Activated effector memory CD4-positive, alpha-beta T cell treated with Interleukin-2 at 50 U/mL for 16 hours (primary cell): ENCODE results near the gene RAPGEF4.

Experiments
- DNase-seq: peaks from one replicate; pipeline ENCODE4 v3.0.0-alpha.2; 2020

RAPGEF4 gene

DNA sequence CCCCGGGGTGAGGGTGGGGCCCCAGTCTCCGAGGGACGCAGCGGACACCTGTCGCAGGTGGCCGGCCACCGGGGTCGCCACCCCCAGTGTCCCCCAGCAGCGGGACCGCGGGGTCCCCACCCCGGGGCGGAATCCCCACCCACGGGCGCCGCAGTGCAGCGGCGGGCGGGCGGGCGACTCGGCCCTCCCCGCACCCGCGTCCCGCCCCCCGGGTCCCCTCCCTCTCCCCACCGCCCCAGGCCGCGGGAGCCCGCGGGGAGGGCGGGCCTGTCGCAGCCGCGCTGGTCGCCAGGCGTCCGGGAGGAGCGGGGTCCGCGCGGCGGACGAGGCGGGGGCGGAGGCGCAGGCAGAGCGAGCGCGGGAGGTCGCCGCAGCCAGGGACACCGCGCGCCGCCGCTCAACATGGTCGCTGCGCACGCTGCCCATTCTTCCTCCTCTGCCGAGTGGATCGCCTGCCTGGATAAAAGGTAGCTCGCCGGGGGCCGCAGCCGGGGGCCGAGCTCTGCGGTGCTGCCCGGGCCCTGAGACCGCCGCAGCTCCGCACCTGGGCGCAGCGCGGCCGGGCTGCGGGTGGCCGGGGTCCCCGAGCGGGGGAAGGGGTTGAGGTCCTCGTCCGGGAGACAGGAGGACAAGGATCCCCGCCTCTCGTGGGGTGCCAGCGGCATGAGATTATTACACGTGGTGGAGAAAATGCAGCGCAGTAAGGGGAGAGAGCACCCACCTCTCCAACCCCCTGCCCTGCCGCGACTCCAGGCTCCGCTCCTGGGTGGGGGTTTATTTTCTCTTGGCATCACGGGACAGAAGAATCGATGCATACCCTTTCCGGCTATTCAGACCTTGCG lies at the start of gene RAPGEF4:
TSS of gene RAPGEF4 (plus strand) at position 264 of the 842 bp plus-strand sequence. CDS start at position 403, 139 bp downstream.
- DNase-seq: no peak

DNA sequence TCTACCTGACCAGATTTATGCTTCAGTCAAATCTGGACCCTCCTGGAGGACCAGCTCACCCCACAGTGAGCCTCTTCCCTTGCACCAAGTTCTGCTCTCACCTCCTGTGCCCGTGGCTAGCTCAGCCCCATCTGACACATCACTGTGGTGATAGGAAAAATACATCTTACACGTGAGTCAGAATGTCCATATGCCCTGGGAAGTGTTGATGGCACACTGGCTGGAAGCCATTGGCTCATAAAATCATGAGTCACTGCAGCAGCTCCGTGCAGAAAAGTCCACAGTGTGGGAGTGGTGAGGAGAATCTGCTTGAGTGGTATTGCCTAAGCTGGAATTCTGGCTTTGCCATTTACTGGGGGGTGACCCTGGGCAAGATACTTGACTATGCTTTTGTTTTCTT lies 42.6 kb upstream of the RAPGEF4 start:
- DNase-seq: no peak

DNA sequence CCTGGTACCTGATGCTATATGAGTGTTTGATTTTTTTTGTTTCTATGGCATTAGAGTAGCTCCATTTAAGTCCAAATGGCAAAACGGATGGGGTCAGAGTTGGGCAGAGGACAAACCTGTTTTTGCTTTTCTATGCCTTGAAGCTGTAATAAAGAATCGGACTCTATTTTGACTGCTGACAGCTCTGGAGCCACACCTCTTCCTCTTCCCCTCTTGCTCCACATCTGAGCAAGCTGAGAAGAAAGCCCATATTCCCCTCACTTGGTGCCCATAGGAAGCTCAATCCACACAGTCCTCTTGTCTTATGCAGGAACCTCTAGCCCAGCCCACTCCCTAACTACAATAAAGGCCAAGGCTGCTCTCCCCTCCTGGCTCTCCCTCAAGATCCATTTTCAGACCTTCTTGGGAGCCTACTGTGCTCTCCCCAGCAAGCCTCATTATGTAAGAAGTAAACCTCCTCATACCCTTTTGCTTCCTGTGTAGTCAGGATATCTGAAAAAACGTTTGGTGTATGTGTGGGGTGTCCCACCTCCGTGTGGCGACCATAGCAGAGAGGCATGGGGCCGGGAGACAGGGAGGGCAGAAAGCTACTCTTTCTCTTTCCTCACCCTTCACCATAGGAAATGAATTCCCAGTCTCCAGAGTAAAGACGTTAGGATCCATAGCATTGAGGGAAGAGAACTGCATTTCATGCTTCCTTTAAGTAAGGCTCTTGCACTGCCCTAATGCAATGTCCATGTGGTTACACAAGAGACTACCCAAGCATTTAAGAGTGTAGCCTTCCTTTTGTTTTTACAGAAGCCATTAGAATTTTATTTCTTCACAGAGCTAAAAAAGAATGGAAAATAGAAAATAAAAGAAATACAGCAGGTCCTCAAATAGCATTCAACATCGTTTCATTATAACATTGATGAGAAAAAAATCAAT lies 41.9 kb upstream of the RAPGEF4 start:
- DNase-seq: no peak

DNA sequence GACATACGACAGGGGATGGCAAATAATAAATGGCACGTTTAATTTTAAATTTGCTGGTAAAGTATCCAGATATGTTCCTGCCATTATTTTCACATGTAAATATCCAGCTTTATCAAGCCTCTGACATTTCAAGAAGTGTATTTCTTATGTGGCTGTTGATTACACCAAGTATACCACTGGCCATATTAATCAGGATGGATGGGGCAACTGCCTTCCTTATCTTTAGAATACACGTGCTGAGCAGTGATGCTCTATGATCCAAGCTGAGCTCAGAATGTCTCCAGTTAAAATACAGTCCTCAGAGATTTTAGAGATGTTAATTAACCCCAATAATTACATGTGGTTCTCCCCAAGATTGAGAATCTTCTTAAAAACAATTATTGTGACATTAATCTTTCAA lies 38.3 kb upstream of the RAPGEF4 start:
- no peak for DNase-seq

DNA sequence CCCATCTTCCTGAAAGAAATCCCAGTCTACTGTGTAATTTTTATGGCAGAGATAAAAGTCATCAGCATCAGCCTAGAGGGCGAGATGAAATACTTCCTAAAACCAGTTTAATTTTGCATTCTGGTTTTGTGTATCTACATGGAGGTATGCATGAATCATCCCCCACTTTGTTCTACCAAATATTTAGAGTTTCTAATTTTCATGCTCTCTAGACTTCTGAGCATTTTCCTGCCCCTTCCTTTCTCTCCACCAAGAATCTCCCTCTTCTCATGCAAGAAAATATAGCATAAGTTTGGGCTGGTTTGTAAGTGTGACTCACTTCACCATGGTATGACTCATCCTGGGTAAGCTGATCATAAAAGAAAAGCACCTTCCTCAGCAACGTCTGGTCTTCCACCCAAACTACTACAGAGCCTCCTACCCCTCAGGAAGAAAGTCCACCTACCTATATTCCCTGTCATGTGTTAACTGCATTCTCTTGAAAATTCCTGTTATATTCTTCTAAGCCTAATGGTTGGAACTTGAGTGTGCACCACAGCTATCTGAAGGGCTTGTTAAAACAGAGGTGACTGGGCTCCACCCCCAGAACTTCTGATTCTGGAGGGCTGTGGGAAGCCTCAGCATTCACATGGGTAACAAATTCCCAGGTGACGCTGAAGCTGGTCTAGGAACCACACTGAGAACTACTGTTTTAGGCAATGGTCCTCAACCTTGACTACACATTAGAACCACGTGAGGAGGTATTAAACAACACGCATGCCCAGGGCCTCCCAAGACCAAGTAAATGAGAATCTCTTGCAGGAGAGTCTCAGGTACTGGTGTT lies 37.4 kb upstream of the RAPGEF4 start:
- DNase-seq: no peak

DNA sequence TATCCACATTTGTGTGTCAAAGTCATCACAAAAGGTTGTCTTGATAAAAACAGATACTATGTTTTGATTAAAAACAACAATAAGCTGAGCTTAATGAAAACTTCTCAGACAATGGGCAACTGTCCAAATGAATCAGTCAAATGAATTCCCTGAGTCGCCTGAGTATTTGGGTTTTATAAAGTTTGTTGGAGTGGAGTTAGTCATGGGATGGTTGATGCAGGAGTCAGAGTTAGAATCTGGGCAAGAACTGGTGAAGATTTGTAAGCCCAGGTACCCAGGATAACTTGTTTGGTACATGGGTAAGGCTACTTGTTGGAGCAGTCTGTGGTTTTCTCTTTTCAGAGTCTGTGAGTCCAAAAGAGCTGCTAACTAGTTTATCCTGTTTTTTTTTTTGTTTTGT lies 34.4 kb upstream of the RAPGEF4 start:
- DNase-seq: no peak

DNA sequence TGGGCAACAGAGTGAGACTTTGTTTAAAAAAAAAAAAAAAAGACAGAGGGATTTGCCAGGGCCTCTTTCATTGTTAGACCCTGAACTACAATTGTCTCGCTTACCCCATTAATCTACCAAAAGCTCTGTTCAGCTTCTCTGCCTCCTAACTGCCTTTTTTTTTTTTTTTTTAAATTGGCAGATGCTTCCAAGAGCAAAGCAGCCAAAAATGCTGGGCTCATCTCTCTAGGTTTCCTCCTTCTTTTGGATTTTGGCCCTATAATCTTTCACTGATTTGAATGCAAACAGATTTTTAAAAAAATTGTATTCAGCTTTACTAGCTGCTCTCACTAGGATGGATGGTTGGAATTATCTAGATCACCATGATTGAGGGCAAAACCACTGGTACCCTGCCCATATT lies 33.2 kb upstream of the RAPGEF4 start:
- no peak for DNase-seq

DNA sequence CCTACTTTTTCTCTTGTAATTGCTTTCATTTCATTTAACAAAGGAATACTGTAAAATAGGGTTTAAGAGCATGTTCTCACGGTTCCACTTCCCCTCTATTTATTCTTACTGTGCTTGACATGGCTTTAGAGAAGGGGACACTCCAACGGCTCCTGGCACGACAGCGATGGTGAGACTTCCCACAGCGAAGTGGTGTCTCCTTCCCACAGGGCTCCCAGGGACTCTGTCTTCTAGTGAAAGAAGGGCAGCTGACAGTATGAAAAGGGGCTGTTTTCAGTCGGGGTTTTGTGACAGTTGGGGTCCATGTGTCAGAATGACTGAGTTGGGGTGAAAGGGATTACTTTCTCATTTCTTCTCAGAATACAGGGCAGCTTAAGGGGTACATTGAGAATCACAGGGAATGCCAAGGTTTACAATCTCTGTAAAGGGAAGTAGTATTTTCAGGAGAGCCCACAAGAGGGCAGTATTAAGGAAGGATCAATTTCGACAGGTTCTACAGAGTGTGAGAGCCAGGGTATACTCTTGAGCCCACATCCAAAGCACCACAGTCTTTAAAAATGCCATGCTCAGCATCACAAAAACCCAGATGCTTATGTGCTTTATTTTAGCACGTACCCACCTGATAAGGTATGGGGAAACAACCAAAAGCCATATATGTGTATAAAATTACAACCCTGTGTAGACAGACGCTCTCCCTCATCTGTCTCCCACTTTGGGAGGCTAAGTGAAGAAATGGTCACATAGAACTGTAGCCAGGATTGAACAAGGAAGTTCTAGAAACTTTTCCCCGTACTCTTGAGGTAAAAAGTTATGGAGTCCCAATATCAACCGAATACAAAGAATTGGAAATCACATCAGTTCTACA lies 31.3 kb upstream of the RAPGEF4 start:
- DNase-seq: no peak

DNA sequence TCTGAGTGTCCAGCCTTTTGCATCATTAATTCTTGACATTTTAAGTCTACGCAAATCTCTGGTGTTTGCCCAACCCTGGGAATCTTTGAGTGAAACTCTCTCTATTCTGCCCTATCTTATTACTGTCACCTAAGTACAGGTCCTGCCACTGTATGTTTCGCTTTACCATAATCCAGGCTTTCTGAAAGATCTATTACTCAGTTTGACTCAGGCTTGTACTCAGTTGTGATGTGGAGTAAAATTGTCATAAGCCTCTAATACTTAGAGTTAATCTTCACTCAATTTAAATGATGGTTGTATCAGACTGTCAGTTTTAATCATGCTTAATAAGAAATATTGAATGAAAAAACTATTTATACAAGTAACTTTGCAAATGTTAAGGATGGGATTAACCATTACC lies 30.3 kb upstream of the RAPGEF4 start:
- DNase-seq: no peak

DNA sequence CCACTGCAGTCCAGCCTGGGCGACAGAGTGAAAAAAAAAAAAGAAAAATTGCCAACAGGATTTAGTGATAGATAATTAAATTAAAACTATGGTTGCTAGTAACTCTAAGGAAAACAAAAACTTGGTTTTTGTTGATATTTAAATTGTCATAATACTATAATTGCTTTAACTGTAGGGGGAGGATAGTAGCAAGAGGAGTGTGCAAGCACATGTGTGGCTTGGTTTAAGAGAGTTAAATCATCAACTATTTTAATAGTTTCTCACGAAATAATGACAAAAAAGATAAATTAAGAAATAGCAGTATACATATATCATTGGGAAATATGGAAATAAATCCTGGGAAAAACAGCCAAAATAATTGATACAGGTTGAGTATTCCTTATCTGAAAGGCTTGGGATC lies 27.4 kb upstream of the RAPGEF4 start:
- DNase-seq: no peak

DNA sequence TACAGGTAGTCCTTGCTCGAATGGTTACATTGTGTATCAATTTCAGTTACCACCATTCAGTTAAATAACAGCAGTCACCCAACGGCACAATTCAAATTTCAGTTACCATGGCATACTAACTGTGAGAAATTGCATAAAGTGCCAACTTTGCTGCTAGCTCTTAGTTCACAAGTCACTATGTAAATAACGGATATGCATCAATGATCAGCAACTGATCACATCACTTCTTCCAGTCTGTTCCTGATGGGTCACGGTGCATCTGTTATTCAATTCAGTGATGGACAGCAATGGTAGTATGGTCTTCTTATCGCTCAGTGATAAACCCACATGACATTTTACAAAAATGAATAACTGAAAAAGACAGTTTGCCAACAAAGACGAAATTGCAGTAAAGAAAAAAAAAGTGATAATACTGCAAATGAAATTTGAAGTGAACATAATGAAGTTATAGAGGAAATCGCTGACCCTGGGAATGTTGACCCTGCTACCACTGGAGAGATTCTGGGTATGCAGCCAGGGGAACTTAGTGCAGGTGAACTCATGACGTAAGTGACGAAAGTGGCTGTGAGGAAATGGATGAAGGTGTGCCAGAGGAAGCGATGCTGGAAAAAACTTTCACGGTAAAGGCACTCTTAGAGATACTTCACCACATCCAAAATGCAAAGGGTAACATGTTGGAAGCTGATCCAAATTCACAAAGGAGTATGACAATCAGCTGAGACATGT lies 25.9 kb upstream of the RAPGEF4 start:
- DNase-seq: no peak

DNA sequence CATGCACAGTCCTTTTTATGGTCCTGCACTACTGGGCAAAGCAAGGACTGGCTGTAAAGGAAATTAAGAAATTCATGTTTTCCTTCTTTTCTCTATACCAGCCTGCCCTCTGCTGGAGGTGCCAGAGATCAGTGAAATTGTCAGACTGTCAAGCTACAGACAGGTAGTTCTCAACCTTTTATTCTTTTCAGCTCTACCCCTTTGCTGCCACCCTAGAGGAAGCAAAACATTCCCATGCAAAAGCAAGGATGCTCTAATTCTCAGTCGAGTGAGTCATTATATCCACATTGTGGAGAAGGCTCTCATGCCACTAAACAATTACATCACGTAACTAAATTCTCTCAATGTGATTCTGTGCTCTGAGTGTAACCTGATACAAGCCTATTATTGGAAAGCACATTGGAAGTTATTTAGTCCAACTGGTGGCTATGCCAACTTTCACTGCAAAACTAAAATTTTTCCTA lies 25.0 kb upstream of the RAPGEF4 start:
- no peak for DNase-seq

DNA sequence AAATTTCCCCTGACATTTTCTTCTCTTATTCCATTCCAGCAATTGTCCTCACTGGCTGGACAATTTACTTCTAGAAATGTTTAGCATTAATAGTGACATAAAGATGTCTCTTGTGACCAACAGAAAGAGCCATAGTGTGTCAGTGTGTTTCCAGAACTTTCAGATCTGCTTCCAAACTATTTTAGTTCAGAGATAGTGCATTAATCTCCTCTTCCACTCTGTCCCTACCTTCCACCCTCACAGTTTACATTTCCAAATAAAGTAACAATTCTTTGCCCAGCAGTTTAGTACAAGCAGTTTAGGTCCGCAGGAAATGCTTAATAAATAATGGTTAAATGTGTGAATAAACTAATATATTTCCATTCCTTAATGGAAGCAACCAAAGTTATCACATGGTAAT lies 24.5 kb upstream of the RAPGEF4 start:
- no peak for DNase-seq

DNA sequence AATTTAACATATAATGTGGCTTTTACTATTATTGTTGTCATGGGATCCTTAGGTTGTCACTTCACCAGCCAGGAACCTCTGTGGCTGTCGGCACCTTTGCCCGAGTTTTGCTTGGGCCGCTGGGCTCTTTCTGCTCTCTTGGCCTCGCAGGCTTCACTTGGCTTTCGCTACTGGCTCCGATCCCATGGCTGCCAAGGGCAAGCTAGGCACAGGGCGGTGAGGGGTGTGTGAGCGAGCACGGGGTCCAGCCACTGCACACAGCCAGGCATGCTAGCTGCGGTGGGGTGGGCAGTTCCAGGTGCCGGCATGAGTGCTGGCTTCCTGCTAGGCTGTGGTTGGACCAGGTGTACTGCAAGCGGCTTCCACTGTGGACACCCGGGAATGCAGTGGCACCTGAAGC lies 23.4 kb upstream of the RAPGEF4 start:
- DNase-seq: no peak

DNA sequence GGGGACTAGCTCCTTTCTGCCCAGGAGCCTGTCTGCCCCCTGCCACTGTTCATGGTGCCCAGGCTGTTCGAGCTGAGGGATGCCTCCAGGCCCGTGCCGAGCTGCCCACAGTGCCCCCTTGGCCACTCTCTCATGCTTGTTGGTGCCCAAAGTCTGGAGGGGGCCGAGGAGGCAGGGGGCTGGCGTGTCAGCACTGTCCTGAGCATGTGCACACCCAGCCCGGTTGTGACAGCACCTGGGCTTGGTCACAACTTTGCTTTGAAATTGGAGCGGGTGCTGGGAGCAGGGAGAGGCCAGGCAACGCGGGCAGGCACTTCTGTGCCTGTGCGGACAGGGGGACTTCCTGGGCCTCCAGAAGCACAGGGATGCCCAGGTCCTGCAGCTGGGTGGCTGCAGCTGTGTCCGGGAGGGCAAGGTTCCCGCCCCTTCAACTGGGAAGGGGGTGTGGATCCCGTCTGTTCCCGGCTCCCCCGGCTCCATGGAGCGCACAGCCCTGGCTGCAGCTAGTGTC lies 22.2 kb upstream of the RAPGEF4 start:
- DNase-seq: no peak

DNA sequence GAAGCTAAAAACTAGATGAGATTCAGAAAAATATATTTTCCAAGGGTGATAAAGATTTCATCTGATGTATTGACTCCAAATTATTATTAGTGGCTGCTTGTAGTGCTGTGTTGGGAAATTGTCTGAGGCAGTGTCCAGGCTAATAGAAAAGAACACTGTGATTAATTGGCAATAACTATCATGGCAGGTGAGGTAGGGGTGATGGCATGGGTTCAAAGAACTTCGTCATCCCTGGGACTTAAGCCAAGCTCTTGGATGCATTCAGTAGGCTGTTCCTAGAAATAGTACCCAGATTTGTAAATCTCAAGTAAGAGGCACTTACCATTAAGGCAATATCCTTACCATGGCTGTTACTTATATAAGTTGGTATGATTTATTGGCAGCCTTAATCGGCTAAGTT lies 13.2 kb upstream of the RAPGEF4 start:
- no peak for DNase-seq

DNA sequence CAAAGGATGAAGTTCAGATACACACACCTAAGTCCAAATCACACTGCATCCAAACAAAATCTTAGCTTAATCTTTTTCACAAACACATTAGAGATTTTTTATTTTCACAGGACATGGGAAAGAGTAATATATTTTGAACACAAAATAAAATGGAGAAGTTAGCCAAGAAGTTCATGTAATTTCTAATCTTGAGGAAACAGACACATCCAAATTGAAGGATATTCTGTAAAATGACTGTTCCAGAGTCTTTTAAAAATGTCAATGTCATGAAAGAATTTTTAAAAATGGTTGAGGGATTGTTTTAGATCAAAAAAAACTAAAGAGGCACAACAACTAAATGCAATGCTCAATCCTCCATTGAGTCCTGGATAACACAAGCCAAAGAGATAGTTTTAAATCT lies 12.4 kb upstream of the RAPGEF4 start:
- no peak for DNase-seq

DNA sequence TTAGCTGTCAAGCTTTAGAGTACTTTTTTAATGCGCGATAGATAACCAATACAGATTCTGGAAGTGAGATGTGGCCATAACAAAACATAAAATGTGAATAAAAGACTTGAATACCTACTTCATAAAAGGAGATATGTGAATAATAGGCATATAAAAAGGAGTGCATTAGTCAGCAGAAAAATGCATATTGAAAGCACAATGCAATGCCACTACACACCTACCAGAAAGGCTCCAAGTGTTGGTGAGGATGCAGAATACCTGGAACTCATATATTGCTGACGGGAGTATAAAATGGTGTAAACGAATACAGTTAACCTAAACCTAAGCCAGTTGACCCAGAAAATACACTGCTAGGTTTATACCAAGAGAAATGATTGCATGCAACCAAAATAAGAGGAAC lies 10.9 kb upstream of the RAPGEF4 start:
- no peak for DNase-seq

DNA sequence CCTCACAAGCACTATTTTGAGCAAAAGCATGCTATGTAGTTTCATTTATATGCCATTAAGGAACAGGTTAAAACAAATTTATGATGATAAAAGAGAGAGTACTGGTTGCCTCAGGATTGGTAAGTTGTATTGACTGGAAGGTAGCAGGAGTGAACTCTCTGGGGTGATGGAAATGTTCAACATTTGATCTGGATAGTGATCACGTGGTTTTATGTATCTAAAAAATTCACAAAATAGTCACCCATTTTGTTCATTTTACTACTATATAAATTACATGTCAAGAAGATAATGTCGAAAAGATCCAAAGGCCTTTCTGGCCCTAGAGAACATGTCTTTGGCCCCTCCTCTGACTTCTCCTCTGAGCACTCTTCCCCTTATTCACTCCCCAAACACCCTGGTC lies 10.4 kb upstream of the RAPGEF4 start:
- DNase-seq: no peak

DNA sequence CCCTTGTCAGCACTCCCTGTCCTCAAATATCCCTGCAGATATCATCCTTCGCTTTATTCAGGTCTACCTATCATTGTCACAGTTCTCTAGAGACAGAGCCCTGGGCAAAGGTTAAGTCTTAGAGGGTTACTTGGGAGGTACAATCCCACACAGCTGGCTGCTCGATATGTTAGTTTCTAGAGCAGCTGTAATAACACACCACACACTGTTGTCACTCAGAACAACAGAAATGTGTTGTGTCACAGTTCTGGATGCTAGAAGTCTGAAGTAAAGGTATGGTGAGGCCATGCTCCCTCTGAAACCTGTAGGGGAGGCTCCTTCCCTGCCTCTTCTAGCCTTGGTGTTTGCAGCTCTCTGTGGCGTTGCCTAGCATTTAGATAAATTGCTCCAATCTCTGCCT lies 9.9 kb upstream of the RAPGEF4 start:
- DNase-seq: no peak

DNA sequence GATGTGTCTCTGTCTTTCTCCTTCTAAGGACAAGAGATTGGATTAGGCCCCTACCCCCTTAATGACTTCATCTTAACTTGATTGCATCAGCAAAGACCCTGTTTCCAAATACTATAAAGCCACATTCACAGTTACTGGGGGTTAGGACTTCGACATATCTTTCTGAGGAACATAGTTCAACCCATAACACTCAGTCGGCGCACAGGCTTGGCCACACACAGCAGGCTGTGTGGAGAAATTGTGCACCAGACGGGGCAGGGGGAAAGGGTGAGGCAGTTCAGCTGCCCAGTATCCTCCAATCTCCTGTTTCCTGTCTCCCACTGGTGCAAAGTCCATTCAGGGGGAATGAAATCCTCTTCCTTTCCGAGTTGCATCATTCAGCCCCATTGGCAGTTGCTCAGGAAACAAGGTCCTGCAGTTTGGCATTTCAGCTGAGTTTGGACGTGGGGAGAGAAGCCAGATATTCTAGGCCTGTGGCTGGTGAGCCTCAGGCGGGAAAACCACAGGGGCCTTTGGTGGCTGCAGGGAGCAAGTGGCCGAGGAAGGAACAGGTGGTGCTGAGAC lies 9.4 kb upstream of the RAPGEF4 start:
- DNase-seq: no peak
